Cardiac fibroblast (primary cell): ENCODE results near the gene NEDD4L.
"Not testable (repeated sequence)": the region's sequence is repeated elsewhere in the genome, so short reads cannot be mapped to it uniquely, and the experiment has no call there.

ENCODE experiments used
- DNase-seq, 2 donors: peaks; one replicate each; pipeline versions ENCODE4 v3.0.0 to v3.0.0-alpha.2; 2010; ENCODE audit warnings: low read depth in 2 of 2
- H3K4me3 ChIP-seq, 2 donors: replicated peaks in 1 of 2; 1 replicate in 1 of 2; 2 replicates in 1 of 2; pipeline ENCODE4 v1.5.1; 2011; ENCODE audit warnings: low read depth in 2 of 2, low read length in 2 of 2, mild to moderate bottlenecking in 2 of 2, moderate library complexity in 1 of 2
- CTCF ChIP-seq: IDR thresholded peaks from one replicate; pipeline ENCODE4 v1.5.1; 2011; ENCODE audit warnings: low read depth, mild to moderate bottlenecking, low read length, inconsistent platforms

Gene NEDD4L

DNA sequence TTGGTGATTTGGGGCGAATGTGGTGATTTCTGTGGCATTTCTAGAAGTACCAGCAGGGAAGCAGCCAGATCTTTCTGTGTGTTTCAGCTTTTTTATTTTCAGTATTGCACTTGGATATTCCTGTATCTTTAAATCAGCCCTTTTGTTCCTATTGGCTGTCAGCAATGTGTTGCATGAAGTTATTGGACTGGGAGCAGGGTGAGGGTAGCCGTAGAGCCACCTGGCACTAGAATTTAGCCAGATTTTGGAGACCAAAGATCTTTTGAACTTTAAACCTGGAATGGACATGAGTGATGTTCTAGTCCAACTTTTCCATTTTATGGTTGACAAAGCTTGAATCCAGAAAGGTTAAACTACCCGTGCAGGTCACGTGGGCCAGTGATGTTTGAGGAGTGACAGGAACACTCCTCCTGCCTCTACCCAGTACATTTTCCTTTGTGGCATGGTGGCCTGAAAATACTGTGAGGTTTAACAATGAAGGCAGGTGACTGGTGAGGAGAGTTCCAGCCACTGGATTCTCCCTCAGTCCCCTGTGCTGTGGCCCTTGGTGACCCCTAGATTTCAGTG is 122.3 kb downstream of the NEDD4L start:
- no peak for TF ChIP-seq CTCF
- DNase-seq = no peak
- H3K4me3 ChIP-seq = no peak overlapping the region

DNA sequence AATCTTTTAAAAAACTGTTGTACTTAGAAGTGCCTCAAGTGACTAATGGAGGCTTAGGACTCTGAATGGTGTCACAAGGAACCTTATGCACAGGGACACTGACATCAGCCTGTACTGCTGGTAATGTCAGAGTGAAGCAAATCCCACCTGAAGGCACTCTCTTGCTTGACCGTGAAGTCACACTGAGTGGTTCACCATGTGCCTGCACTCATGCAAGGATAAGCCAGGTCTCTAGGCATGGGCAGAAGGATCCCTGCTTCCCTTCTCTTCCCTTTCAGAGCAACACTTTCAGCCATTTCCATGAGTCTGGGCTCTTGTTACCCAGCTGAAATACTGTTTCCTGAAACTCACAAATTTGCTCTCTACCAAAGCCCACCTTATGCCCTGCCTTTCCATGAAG is 123.0 kb downstream of the NEDD4L start:
- no peak overlapping the region for H3K4me3 ChIP-seq
- no peak for TF ChIP-seq CTCF

GRCh38 chr18:58168221-58168620 is 124.2 kb downstream of the NEDD4L start:
- no peak for TF ChIP-seq CTCF

More for the DNA sequence above, 123.0 kb downstream of the NEDD4L start:
- no peak for DNase-seq

DNA sequence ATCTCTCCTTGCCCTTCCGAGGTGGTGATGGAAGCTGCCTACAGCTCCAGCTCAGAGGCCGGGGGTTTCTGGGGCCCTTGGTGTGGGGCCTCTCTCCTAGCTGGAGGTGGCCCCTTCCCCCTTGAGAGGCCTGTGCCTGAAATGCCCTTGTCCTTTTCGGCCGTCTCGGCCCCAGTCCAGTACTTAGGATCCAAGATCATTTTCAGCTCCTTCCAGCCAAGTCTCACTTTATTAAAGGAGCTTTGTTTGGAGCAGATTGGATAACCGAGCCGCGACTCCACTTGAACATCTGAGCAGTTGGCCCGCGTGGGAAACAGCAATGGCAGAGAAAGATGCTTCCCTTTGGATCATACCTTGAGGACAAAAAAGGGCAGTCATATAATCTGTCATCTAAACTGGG is 125.0 kb downstream of the NEDD4L start:
- H3K4me3 ChIP-seq = no peak overlapping the region
- no peak for TF ChIP-seq CTCF
- no peak for DNase-seq

More at GRCh38 chr18:58168221-58168620, 124.2 kb downstream of the NEDD4L start:
- no peak overlapping the region for H3K4me3 ChIP-seq
- no peak for DNase-seq

GRCh38 chr18:58169472-58169871 is 125.4 kb downstream of the NEDD4L start:
- DNase-seq = no peak
- H3K4me3 ChIP-seq = no peak overlapping the region
- TF ChIP-seq CTCF = no peak

DNA sequence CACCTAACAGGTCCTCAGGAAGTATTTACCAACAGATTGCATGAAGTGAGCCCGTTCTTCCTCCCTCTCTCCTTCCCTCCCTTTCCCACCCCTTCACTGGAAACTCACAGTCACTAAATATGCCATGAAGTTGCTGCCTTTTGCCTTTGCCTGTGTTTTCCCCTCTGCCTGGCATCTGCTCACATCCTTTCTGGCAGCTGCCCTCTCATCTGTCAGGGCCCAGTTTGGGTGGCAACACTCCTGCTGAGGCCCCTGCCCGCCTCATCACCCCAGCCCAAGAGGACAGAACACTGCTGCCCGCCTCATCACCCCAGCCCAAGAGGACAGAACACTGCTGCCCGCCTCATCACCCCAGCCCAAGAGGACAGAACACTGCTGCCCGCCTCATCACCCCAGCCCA is 126.0 kb downstream of the NEDD4L start:
- not testable (repeated sequence) for H3K4me3 ChIP-seq, DNase-seq

GRCh38 chr18:58172031-58172430 is 128.0 kb downstream of the NEDD4L start:
- H3K4me3 ChIP-seq = no peak overlapping the region
- no peak for TF ChIP-seq CTCF

More at GRCh38 chr18:58172031-58172430, 128.0 kb downstream of the NEDD4L start:
- no peak for DNase-seq
